NK-92 treated with Interleukin-12 subunit alpha and Interleukin-12 subunit beta, amount 100 ng/mL, for 24 hours (cell line): ENCODE measurements around the gene PTPRE.

ENCODE experiments used
- DNase-seq: peaks from one replicate; lab custom pipeline; 2025; lab: John Stamatoyannopoulos, UW

PTPRE gene

GRCh38 chr10:127883516-127883915 is 23.4 kb upstream of the PTPRE start:
- no peak for DNase-seq

DNA sequence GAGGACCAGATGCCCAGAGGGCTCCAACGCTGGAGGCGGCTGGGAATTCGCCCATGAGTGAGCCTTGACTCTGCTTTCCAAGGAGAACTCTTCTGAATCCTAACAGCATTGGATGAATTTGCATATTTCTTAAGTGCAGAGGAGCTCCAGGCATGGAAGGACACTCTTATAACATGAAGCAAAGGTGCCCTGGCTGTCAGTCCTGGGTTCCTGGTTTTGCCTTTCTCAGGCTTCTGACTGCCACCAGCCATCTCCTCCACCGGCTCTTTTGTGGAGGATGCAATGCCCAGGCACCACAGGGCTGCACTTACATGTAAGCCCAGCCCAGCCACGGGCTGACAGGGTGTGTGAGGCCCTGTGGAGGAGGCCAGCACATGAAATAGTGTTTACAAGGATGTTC is 22.4 kb upstream of the PTPRE start:
- no peak for DNase-seq

- DNase-seq: no peak
Measured at GRCh38 chr10:127886371-127887051, 20.4 kb upstream of the PTPRE start.

GRCh38 chr10:127887541-127888415 is 19.1 kb upstream of the PTPRE start:
- DNase-seq: no peak

DNA sequence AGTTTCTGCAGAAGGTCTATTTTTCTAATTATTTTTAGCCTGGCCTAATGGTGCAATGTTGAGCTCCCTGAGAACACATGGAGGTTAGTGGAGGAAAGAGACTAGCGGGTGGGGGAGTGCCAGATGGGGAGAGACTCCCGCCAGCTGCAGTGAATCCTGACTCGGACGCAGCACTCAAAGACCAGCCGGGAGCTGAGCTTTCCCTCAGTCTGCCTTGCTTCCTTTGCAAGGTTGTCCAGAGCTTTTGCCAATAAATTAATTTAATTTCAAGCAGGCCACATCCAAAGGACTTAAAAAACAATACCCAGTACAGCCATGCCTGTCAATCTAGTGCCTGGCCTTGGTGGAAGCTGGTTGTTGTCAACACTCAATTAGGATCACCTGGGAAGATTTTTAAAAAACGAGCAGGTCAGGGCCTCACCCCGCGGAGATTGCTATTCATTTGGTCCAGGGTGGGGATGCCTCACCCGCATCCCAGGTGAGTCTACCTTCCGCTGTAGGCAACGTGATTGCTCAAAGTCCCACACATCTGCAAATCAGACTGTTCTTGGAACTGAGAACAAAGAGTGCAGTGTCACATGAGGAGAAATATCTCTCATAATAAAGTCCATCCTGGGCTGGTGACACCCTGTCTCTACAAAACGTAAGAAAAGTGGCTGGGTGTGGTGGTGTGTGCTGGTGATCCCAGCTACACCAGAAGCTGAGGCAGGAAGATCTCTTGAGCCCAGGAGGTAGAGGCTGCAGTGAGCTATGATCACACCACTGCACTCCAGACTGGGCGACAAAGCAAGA is 18.2 kb upstream of the PTPRE start:
- no peak for DNase-seq

GRCh38 chr10:127889605-127890195 is 17.2 kb upstream of the PTPRE start:
- no peak for DNase-seq

- no peak for DNase-seq
Measured at GRCh38 chr10:127890216-127890615, 16.7 kb upstream of the PTPRE start.

DNA sequence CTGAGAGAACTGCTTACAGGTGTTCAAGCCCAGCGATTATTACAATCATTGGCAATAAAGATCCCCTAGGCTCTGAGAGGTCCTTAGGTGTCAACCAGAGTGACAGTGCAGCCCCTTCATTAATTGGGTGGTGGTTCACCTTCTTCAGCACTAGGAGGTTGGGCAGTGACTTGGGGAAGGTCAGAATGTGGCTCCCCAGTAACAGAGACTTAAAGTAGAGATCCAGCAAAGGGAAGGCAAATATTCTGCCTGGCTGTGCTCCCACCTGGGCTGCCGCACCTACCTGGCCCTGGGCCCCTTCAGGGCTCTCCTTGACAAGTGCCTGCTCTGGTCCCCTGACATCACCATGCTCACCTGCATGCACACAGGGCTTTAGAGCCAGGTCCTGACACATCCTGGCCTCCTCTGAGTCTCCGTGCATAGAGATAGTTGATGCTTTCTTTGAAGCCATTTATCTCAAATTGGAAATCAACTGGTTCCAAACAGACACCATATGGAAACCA is 16.0 kb upstream of the PTPRE start:
- DNase-seq: no peak

DNA sequence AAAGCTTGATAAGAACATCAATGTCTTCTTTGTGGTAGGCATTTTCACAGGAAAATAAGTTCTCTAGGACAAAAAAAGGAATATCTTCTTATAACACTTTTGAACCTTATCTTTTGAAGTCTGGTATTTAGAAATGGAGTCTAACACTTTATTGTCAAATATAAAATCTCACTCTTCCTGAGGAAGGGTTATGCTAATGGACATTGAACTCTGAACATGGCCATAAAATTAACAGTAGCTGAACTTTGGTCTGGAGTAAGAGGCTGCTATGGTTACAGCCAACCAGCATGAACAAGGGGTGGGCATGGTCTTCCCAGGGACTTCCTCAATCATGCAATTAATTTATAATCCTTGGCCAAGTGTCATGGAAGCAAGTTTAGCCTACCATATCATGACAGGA is 14.2 kb upstream of the PTPRE start, which contains the start of gene CLRN3:
TSS of gene CLRN3 (minus strand) at position 199 of the 400 bp plus-strand sequence. CDS start at position 42, 157 bp downstream.
- DNase-seq: no peak

DNA sequence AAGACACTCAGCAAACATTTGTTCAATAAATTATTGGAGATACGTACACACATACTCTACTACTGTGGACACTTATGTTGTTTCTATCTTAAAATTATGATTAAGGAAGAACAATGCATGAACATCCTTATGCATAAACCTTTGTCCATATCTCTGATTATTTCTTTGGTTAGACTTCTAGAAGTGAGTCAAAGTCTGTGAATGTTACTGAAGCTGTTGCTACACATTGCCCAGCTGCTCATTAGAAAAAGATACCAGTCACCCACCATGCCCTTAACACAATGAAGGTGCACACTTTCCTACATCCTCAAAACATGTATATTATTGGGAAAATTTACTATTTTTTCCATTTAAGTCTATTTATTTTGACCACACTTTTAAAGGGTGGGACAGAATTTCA is 12.8 kb upstream of the PTPRE start:
- DNase-seq: no peak

DNA sequence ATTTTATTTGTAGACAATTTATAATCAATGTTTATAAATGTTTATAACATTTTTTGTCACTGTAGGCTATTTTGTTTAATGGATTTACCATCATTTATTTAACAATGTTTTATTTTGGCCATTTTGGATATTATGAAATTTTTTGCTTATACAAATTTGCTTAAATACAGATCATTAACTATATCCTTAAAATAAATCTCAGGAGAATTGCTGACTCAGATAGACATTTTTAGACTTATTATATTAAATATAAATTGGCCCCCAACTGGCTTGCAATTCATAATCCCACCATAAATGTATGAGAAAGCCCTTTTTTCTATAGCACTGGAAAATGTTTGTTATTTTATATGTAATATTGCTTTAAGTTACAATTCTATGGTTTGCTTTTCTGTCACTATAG is 10.3 kb upstream of the PTPRE start:
- DNase-seq: no peak

DNA sequence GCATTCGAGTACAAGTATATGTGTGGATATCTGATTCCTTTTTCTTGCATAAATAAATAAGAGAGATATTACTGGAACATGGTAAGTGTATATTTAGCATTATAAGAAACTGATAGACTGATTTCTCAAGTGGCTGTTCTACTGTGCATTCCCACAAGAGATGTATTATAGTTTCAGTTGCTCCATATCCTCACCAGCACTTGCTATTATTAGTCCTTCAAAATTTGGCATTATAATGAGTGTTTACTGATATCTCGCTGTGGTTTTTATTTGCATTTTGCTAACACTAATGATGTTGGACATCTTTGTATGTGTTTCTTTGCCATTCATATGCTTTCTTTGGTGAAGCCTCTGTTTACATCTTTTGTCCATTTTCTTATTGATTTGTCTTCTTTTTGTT is 9.7 kb upstream of the PTPRE start:
- no peak for DNase-seq

DNA sequence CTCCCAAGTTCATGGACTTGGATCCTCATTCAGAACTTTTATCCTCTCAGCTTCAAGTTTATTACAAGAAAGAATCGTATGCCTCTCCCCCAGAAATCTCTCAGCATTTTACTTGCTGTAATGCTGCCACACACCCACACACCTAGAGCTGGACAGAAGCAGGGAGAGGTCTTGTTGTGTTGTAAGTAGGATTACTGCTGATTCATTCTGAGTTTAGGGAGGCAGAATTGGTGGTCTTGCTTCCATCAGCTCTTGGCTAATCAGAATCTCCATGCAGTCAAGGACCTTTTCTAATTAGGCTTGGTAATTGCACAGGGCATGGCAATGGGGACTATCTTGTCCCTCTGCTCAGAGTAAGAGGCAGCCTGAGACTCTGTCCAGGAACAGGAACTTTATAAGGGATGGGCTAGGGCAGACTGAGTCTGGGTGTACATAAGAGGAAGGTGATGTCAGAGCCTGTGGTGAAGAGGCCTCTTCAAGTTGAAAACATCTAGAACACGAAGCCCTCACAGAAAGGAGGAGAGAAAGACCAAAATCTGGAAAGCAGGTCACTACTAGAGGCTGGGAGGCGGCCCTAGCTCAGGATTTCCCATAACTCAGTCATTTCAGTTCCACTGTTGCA is 7.0 kb upstream of the PTPRE start:
- no peak for DNase-seq

DNA sequence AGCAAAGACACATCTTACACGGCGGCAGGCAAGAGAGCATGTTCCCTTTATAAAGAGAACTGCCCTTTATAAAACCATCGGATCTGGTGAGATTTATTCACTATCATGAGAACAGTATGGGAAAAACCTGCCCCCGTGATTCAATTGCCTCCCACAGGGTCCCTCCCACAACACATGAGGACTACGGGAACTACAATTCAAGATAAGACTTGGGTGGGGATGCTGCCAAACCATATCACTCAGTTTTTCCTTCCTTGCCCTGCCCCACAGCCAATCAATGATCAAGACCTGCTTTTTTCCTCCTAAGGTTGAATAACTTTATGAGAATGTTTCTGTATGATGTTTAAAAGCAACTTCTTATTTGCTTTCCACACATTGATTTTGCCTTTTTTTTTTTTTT is 3.1 kb upstream of the PTPRE start:
- no peak for DNase-seq

- no peak for DNase-seq
Measured at GRCh38 chr10:127904311-127905000, 2.4 kb upstream of the PTPRE start.

GRCh38 chr10:127905001-127905847 is 1.7 kb upstream of the PTPRE start:
- DNase-seq: no peak

- no peak for DNase-seq
Measured at GRCh38 chr10:127905848-127906261, 1.0 kb upstream of the PTPRE start.

DNA sequence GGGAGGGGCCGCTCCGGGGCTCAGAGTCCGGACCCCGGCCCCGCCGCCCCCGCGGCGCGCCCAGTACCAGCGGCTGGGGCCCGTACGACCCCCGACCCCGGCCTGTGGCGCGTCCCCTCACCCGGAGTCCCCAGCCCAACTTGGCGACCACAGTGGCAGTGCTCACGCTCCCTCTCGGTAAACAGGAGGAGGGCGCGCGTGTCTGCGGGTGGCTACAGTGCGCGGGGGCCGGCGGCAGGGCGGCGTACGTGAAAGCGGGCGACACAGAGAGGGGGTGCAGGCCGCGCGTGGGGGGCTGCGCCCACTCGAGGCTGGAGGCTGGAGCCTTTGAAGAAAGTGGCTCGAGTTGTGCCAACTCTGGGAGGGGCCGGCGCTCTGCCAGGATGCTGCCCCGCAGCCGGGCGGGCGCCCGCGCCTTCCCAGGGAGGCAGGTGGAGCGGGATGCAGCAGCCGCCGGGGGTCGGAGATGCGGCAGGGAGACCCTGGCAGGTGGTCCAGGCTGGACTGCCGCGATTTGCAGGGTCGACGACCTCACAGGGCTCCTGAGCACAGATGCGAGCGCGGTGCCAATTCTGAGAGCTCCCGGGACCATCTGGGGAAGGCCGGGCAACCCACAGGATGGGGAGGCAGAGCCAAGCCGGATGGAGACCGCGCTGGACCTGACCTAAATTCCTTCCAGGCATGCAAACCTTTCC is 655 bp downstream of the PTPRE start:
- DNase-seq: no peak
